T-helper 1 cell (primary cell): ENCODE results near the gene FNDC4.
"Not testable (repeated sequence)": the region's sequence is repeated elsewhere in the genome, so short reads cannot be mapped to it uniquely, and the experiment has no call there.

Source experiments
- DNase-seq, 5 donors: peaks; one replicate each; pipeline ENCODE4 v3.0.0-alpha.2; 2012 to 2020
- total RNA-seq, 4 donors: gene quantifications; one replicate each; lab custom pipeline; 2026; lab: John Stamatoyannopoulos, UW

Gene FNDC4
- total RNA-seq = 0.71 to 1.1 (median 0.77) reads per million in 4 donors

GRCh38 chr2:27494944-27495554 is at the start of gene FNDC4:
Gene FNDC4, minus strand, starts transcription at chr2:27495200. Its CDS starts 521 bp downstream, at chr2:27494679.
- DNase-seq = peak in 2 of 5 donors; percentile 4 to 29

DNA sequence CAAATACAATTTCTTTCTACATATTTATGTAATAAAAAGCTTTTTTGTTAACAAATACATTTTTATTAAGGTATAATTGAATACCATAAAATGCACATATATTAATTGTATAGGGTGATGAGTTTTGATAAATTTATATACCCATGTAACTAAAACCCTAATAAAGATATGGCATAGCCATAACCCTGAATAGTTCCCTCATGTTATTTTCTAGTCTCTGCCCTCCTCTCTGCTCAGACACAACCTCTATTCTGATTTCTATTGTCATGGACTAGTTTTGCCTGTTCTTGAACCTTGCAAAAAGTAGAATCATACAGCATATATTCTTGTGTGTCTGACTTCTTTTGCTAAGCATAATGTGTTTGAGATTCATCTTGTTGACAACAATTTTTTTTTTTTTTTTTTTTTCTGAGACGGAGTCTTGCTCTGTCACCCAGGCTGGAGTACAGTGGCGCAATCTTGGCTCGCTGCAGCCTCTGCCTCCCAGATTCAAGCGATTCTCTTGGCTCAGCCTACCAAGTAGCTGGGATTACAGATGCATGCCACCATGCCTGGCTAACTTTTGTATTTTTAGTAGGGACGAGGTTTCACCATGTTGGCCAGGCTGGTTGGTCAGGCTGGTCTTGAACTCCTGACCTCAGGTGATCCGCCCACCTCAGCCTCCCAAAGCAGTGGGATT is 49.3 kb upstream of the FNDC4 start:
- no peak for DNase-seq

GRCh38 chr2:27539649-27540048 is 44.6 kb upstream of the FNDC4 start:
- not testable (repeated sequence) for DNase-seq

- DNase-seq = not testable (repeated sequence)
These were observed 43.9 kb upstream of the FNDC4 start for GRCh38 chr2:27538839-27539450.

GRCh38 chr2:27537287-27537686 is 42.3 kb upstream of the FNDC4 start:
- DNase-seq = no peak

GRCh38 chr2:27531983-27532382 is 37.0 kb upstream of the FNDC4 start:
- DNase-seq = no peak

- no peak for DNase-seq
These were observed 32.2 kb upstream of the FNDC4 start for GRCh38 chr2:27527182-27527581.

DNA sequence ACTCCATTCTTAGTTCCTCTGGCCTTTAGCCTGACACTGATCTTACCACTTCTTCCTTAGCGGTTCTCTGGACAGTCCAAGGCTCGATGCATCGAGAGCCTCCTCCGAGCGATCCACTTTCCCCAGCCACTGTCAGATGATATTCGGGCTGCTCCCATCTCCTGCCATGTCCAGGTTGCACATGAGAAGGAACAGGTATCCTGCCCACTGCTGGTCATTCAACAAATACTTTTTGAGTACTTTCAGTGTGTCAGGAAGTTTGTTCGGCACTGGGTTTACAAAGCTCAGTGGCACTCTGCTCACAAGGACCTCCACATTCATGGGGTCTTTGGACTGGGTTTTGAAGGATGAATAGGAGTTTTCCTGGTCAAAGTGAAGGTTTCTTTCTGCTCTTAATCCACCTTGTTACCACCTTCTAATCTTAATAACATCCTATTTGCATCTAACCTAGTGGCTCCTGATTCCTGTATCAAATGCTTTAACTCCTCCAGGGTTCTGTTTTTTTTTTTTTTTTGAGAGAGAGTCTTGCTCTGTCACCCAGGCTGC is 27.5 kb upstream of the FNDC4 start:
- no peak for DNase-seq

DNA sequence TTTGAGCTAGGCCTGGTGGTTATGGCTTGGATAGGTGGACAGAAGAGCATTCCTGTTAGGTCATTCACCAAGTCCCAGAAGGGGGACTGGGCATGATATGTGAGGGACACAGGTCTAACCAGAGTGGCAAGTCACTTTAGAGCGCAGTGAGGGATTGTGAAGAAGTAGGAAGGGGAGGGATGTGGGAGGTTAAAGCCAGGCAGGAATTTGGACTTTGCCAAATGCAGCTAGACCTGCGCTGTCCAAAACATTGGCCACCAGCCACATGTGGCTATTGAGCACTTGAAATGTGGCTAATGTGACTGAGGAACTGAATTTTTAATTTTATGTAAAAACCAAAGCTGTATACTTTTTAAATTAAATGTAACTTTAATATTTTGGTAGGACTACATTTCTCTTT is 25.3 kb upstream of the FNDC4 start:
- DNase-seq = no peak

DNA sequence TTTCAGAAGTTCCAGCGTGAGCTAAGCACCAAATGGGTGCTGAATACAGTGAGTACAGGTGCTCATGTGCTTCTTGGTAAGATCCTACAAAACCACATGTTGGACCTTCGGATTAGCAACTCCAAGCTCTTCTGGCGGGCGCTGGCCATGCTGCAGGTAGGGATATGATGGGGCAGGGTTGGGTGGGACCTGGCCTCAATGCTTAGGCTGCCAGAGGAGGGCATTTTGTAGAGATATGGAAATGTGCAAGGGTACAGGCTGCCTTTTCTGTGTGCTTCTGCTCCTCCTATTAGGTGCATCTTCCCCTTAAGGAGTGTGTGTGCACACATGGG is 23.7 kb upstream of the FNDC4 start:
- no peak for DNase-seq

DNA sequence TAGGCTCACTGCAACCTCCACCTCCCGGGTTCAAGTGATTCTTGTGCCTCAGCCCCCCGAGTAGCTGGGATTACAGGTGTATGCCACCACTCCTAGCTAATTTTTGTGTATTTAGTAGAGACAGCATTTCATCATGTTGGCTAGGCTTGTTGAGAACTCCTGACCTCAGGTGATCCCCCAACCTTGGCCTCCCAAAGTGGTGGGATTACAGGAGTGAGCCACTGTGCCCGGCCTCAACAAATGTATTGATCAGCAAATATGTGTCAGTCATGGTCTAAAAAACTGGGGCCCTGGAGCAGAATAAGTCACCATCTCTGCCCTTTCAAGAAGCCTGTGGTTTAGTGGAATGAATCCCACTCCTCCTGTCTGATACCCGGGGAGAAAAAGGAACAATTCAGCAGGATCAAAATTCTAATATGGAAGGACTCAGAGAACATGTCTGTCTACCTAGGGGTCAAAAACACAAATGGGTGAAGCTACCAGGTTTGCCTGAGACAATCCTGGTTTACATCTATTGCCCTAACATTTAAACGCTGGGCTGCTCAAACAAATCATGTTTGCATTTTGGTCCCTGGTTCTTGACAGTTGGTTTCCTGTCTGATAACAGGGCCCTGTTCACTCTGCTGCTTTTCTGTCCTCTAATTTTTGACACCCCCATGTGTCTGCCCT is 23.2 kb upstream of the FNDC4 start:
- no peak for DNase-seq

GRCh38 chr2:27509326-27509725 is 14.3 kb upstream of the FNDC4 start:
- no peak for DNase-seq

- no peak for DNase-seq
These were observed 12.3 kb upstream of the FNDC4 start for GRCh38 chr2:27507293-27507692.

- no peak for DNase-seq
These were observed 11.6 kb upstream of the FNDC4 start for GRCh38 chr2:27506587-27506986.

DNA sequence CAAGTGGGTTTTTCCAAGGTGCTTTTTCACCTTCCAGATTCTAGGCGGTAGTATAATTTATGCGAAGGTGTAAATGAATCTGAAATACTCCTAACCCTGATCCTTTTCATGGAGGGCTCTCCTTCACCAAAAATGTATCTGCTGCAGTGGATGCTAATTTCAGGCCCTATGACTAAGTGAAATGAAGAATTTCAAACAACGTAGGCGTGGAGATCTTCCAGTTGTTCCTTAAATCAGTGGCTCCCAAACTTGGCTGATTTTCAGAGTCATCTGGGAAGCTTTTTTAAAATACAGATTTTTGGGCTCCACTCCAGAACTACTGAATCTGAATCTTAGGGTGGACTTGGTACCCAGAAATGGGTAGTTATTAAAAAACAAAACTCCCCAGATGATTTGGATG is 7.1 kb upstream of the FNDC4 start:
- no peak for DNase-seq

GRCh38 chr2:27501042-27501441 is 6.0 kb upstream of the FNDC4 start:
- DNase-seq = no peak

DNA sequence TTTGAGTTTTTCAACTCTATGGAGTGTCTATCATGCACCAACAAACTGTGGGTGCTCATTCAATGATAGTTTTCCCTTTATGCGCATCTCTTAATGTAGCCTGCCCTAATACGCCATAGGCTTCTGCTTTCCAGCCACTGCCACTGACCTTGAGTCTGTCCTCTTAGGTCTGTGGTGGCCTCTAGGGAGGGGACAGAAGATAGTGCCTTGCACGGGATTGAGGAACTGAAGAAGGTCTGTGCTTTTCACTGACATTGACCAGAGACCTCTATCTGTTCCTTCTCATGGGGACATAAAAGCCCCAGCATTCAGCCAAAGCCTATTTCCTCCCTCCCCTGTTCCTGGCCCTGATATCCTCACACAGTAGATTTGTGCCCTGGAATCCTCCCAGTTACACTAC is 4.0 kb upstream of the FNDC4 start:
- no peak for DNase-seq

DNA sequence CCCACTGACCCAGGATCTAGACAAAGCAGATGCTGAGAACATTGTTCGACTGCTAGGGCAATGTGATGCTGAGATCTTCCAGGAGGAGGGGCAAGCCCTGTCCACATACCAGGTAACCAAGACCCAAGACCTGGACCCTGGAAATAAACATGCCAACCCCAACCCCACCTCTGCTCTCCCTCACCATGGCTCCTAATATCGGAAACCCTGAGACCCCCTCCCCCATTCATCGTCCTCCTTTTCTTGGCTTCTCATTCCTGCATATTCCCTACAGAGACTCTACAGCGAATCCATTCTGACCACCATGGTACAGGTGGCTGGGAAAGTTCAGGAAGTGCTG is 2.3 kb upstream of the FNDC4 start:
- DNase-seq = no peak

GRCh38 chr2:27496357-27497287 is 1.6 kb upstream of the FNDC4 start, which contains the start of gene GCKR:
Gene GCKR, plus strand, starts transcription at chr2:27496839. Its CDS starts 66 bp downstream, at chr2:27496905.
- no peak for DNase-seq

DNA sequence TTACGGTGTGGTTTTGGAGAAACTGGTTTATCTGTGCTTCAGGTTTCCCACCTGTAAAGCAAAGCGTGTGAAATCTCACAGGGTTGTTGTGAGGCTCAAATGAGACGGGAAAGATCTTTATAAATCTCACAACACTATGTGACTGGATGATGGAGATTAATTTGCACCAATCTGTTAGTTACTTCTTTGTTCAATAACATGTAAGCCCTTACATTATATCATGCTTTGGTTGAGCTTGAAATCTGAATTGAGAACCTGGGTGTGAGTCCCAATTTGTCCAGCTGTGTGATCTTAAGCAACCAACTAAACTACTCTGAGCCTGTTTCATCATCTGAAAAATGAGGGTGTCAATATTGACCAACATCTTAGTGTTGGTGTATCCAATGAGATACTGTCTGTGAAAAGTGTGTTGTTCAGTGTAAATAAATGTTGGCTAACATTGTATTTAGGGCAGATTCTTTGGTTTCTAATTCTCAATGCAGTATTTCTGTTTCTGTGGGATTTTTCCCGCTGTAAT is 898 bp upstream of the FNDC4 start:
- no peak for DNase-seq

DNA sequence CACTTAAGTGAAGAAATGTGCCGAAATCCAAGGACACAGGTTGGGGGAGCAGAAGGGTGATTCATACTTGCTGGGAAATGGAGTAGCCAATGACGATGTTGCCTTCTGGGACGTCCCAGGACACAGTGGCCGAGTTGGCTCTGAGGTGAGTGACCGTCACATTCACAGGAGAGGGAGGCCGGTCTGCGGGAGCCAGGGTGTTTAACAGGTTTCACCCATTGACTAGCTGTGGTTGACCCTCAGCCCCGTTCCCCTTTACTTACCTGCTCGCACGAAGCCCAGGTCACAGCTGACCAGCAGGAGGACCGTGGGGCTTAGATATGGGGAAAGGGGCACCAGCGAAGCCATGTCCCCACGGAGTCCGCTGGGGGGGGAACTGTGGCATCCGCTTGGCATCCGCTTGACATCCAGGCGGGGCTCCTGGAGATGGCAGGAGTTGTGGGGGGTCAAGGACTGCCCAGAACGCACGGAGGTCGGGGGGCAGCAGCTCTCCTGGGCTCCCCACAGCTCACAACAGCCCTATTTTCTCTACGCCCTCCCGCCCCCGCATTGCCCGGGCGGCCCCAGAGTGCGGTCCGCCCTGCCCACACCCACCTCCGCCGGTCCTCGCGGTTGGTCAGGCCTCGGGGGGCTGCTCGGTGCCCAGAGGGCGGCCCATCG is 586 bp downstream of the FNDC4 start:
- no peak for DNase-seq

GRCh38 chr2:27493948-27494283 is 1.1 kb downstream of the FNDC4 start:
- no peak for DNase-seq
